Vagina (tissue), 2 donors: ENCODE data around the gene NCEH1.

Experiments
- POLR2A ChIP-seq, 2 donors: fragments of 450-650 bp; IDR thresholded peaks; one replicate each; pipeline ENCODE4 v1.6.1; 2017; ENCODE audit warnings: antibody characterized with exemption in 2 of 2, mild to moderate bottlenecking in 2 of 2, moderate library complexity in 2 of 2
- POLR2AphosphoS5 ChIP-seq, 2 donors: sonication (generic); formaldehyde crosslinking; IDR thresholded peaks; one replicate each; pipeline ENCODE4 v1.9.0; 2017; ENCODE audit warnings: antibody characterized with exemption in 2 of 2, mild to moderate bottlenecking in 2 of 2, low read depth in 1 of 2; ENCODE audit not compliant: insufficient read depth in 1 of 2
- TF ChIP-seq, protein P1 (sequence below), 3 experiments: fragments of 450-650 bp in 2 of 3; fragments of 200-600 bp in 1 of 3; sonication (generic) in 1 of 3; IDR thresholded peaks; one replicate each; pipeline ENCODE4 v1.5.1; 2017 to 2019; ENCODE audit warnings: antibody characterized with exemption in 3 of 3, mild to moderate bottlenecking in 2 of 3, moderate library complexity in 2 of 3

- TF ChIP-seq POLR2A (IDR thresholded peaks at IDR 0.05) (no peak), POLR2AphosphoS5 (IDR thresholded peaks at IDR 0.05; ENCODE audit: insufficient read depth in 1 of 2, low read depth in 1 of 2) (no peak)
- TF ChIP-seq, protein P1, sequence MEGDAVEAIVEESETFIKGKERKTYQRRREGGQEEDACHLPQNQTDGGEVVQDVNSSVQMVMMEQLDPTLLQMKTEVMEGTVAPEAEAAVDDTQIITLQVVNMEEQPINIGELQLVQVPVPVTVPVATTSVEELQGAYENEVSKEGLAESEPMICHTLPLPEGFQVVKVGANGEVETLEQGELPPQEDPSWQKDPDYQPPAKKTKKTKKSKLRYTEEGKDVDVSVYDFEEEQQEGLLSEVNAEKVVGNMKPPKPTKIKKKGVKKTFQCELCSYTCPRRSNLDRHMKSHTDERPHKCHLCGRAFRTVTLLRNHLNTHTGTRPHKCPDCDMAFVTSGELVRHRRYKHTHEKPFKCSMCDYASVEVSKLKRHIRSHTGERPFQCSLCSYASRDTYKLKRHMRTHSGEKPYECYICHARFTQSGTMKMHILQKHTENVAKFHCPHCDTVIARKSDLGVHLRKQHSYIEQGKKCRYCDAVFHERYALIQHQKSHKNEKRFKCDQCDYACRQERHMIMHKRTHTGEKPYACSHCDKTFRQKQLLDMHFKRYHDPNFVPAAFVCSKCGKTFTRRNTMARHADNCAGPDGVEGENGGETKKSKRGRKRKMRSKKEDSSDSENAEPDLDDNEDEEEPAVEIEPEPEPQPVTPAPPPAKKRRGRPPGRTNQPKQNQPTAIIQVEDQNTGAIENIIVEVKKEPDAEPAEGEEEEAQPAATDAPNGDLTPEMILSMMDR (IDR thresholded peaks at IDR 0.05), result no peak
These were observed 114.5 kb downstream of the NCEH1 start for GRCh38 chr3:172596394-172596706.
